ENCODE data around the gene METTL13. TPM values are rescaled to one million over a fixed set of nuclear protein-coding genes. Genes with fewer than 3 reads are reported as not detected.

Gene METTL13
- total and polyA plus RNA-seq, 8 donors: 5.2 to 16.6 (median 9.9) TPM

DNA sequence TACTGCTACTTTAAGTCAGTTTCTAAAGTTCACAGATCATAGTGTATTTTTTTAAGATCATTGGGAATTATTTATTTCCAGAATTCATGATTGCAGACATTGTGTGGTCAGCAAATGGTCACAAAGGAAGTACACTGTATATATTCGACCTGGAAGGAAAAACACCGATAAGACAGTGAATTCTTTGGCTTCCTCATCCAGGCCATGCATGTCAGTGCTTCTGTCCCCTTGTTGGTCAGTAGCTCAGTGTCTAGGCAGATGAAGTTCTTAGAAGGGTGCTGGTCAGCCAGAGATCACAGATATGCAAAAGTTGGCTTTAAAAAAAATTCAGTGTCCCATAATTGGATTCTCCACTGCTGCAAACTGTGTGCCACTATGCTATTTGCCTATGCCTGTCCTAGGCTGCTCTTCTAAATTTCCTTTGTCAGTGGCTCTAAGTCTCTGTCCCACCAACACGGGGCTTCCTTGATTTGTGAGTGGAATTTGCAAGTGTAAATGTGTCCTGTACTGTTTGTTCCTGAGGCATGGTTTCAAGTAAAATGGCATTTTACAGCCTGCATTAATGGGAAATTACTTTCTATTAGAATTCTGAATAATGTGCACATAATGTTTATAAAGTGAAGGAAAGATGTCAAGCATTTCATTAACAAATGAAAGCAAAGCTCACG, 27.6 kb upstream of the METTL13 start:
- no peak for FAIRE-seq
- H3K4me1 ChIP-seq: no peaks in the 10 kb centered on the region
- no peak overlapping the region for H3K4me3 ChIP-seq
- TF ChIP-seq, protein P1, sequence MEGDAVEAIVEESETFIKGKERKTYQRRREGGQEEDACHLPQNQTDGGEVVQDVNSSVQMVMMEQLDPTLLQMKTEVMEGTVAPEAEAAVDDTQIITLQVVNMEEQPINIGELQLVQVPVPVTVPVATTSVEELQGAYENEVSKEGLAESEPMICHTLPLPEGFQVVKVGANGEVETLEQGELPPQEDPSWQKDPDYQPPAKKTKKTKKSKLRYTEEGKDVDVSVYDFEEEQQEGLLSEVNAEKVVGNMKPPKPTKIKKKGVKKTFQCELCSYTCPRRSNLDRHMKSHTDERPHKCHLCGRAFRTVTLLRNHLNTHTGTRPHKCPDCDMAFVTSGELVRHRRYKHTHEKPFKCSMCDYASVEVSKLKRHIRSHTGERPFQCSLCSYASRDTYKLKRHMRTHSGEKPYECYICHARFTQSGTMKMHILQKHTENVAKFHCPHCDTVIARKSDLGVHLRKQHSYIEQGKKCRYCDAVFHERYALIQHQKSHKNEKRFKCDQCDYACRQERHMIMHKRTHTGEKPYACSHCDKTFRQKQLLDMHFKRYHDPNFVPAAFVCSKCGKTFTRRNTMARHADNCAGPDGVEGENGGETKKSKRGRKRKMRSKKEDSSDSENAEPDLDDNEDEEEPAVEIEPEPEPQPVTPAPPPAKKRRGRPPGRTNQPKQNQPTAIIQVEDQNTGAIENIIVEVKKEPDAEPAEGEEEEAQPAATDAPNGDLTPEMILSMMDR (IDR thresholded peaks at IDR 0.05): no peak
- no peak overlapping the region for H3K27ac ChIP-seq
- ATAC-seq: no peak
- intact Hi-C loops (cut with DNase I): no loop called here
- DNase-seq: no peak
- H3K9me3 ChIP-seq: no peaks in the 10 kb centered on the region
- no peaks in the 10 kb centered on the region for H3K36me3 ChIP-seq
- H3K27me3 ChIP-seq: no peaks in the 10 kb centered on the region
- 42 to 48% methylated on average over 4 of the region's 4 CpGs for WGBS, 2 donors

DNA sequence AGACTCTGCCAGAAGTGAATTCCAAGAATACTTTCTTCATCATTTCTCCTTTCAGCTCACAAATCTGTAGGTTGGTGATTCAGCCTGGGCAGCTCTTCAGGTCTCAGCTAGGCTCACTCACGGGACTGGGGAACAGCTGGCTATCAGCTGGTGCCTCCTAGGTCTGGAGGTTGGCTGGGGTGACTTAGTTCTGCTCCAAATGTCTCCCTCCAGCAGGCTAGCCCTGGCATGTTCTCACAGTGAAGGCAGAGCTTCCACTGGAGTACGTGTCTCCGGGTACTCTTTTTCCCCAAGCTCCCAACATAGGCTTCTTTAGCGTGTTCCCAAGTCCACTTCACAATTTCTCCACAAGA, 27.1 kb upstream of the METTL13 start:
- TF ChIP-seq, protein P1 (IDR thresholded peaks at IDR 0.05): no peak

DNA sequence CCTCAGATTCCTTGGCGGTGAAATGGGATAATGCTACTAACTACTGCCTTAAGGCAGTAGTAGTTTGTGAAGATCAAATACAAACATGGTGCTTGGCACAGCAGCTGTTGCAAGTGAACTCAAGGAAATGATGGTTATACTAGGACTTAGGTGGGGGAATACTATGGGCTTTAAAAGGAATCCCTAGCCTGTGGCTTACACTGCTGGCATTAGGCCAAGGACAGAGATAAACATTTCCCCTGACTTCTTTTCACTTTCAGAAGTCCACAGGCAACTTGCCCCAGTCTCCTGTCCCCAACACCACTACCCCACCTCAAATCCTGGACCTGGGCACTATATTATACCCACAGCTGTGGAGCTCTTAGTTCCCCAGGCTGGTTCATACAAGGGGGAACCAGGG, 26.5 kb upstream of the METTL13 start:
- ATAC-seq (no peak), FAIRE-seq (no peak)

More for the DNA sequence above, 27.1 kb upstream of the METTL13 start:
- 62 to 78% methylated on average over 4 of the region's 4 CpGs for WGBS, 2 donors
- Histone ChIP-seq H3K27ac (no peak overlapping the region), H3K36me3 (no peaks in the 10 kb centered on the region), H3K4me1 (no peaks in the 10 kb centered on the region), H3K27me3 (no peaks in the 10 kb centered on the region), H3K9me3 (no peaks in the 10 kb centered on the region), H3K4me3 (no peak overlapping the region)
- ATAC-seq (no peak), FAIRE-seq (no peak), DNase-seq (no peak)
- intact Hi-C loops (cut with DNase I): no loop called here

DNA sequence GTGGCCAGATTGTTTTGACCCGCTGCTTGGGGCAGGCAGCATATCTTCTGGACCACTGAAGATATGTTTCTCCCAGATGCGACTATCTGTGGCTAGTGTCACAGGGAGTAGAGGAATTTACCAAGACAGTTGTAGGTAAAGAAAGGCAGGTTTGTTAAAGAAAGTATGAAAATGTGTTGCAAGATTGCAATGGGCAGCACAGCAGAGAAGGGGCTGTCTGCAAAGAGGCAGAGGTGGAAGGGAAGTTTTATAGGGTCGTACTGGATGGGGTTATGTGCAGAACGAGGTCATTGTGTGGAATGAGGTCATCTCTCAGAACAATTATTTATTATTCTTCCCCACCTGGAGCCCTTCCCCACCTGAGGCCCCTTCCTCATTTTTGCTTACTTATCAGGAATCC, 24.6 kb upstream of the METTL13 start:
- no peak for FAIRE-seq
- intact Hi-C loops (cut with DNase I): no loop called here
- Histone ChIP-seq H3K36me3 (no peaks in the 10 kb centered on the region), H3K4me1 (no peaks in the 10 kb centered on the region), H3K27ac (no peak overlapping the region), H3K9me3 (no peaks in the 10 kb centered on the region), H3K4me3 (no peak overlapping the region), H3K27me3 (no peaks in the 10 kb centered on the region)
- no peak for DNase-seq
- 69 to 78% methylated on average over 4 of the region's 4 CpGs for WGBS, 2 donors
- TF ChIP-seq, protein P1 (IDR thresholded peaks at IDR 0.05): no peak
- no peak for ATAC-seq

More for the DNA sequence above, 26.5 kb upstream of the METTL13 start:
- Histone ChIP-seq H3K27ac (no peak overlapping the region), H3K9me3 (no peaks in the 10 kb centered on the region), H3K27me3 (no peaks in the 10 kb centered on the region), H3K4me3 (no peak overlapping the region), H3K36me3 (no peaks in the 10 kb centered on the region), H3K4me1 (no peaks in the 10 kb centered on the region)
- intact Hi-C loops (cut with DNase I): no loop called here
- WGBS, 2 donors: 94 to 96% methylated on average over 1 of the region's 1 CpG
- DNase-seq: no peak
- TF ChIP-seq, protein P1 (IDR thresholded peaks at IDR 0.05): no peak

DNA sequence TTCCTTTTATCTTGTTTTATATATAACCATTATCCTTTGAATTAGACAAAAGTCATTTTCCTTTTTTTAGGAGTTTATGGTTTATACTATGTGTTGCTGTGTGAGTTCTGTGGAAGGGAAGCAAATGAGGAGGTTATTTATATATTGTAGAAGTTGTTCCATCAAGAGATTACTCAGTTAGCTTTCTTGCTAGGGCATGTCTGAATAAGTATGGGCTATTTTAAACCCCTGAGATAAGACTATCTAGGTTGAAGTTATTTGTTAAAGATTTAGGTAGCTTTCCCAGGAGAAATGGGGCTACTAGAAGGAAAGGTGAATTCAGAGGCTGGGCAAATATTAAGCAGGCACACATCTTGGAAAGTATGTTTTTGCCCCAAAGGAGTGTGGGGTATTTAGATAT, 23.4 kb upstream of the METTL13 start:
- intact Hi-C loops (cut with DNase I): no loop called here

More for the DNA sequence above, 23.4 kb upstream of the METTL13 start:
- FAIRE-seq (no peak), DNase-seq (no peak), ATAC-seq (no peak)
- no peak overlapping the region for H3K4me3 ChIP-seq
- H3K36me3 ChIP-seq: no peaks in the 10 kb centered on the region
- H3K27me3 ChIP-seq: no peaks in the 10 kb centered on the region
- no peak overlapping the region for H3K27ac ChIP-seq
- TF ChIP-seq, protein P1 (IDR thresholded peaks at IDR 0.05): no peak
- no peaks in the 10 kb centered on the region for H3K4me1 ChIP-seq
- H3K9me3 ChIP-seq: no peaks in the 10 kb centered on the region

All from pancreas (tissue), 10 donors.